Measurements from ENCODE around the gene HCK.
A peak's percentile ranks its signal among the peaks of the same experiment; 100 is the strongest.
"Not testable (repeated sequence)": the region's sequence is repeated elsewhere in the genome, so short reads cannot be mapped to it uniquely, and the experiment has no call there.

Gene HCK

GRCh38 chr20:32029561-32029960 lies 22.5 kb upstream of the HCK start:
- no peak for DNase-seq

- peak; percentile 92 to 98 for DNase-seq
Observed at GRCh38 chr20:32031007-32031958, 20.8 kb upstream of the HCK start.

GRCh38 chr20:32033316-32033715 lies 18.7 kb upstream of the HCK start:
- DNase-seq, result no peak

GRCh38 chr20:32033721-32034120 lies 18.3 kb upstream of the HCK start:
- DNase-seq, result not testable (repeated sequence)

GRCh38 chr20:32034581-32035425 lies 17.2 kb upstream of the HCK start:
- DNase-seq, result peak in 1 of 2 experiments; percentile 81

- DNase-seq, result no peak
Observed at GRCh38 chr20:32035426-32035779, 16.6 kb upstream of the HCK start.

- no peak for DNase-seq
Observed at GRCh38 chr20:32036252-32036651, 15.8 kb upstream of the HCK start.

GRCh38 chr20:32036716-32037485 lies 15.1 kb upstream of the HCK start:
- DNase-seq, result no peak

- DNase-seq, result no peak
Observed at GRCh38 chr20:32037929-32038328, 14.1 kb upstream of the HCK start.

- DNase-seq, result peak; percentile 64 to 90
Observed at GRCh38 chr20:32040142-32040953, 11.7 kb upstream of the HCK start.

GRCh38 chr20:32045999-32046398 lies 6.0 kb upstream of the HCK start:
- peak; percentile 18 to 59 for DNase-seq

- no peak for DNase-seq
Observed at GRCh38 chr20:32050324-32050841, 1.7 kb upstream of the HCK start.

GRCh38 chr20:32050851-32051556 lies 1.0 kb upstream of the HCK start:
- DNase-seq, result peak in 1 of 2 experiments; percentile 23

- DNase-seq, result no peak
Observed at GRCh38 chr20:32051720-32052089, 337 bp upstream of the HCK start.

- peak in 1 of 2 experiments; percentile 36 for DNase-seq
Observed at GRCh38 chr20:32052778-32053362, 828 bp downstream of the HCK start.

GRCh38 chr20:32053648-32054047 lies 1.6 kb downstream of the HCK start:
- peak in 1 of 2 experiments; percentile 18 for DNase-seq

GRCh38 chr20:32056708-32057483 lies 4.9 kb downstream of the HCK start:
- no peak for DNase-seq

- DNase-seq, result no peak
Observed at GRCh38 chr20:32057656-32058184, 5.7 kb downstream of the HCK start.

GRCh38 chr20:32059189-32059588 lies 7.1 kb downstream of the HCK start:
- DNase-seq, result no peak

- no peak for DNase-seq
Observed at GRCh38 chr20:32062776-32063170, 10.7 kb downstream of the HCK start.
